PC-3 (cell line): ENCODE data around the gene ZNF524. TPM values are rescaled to one million over a fixed set of nuclear protein-coding genes. Genes with fewer than 3 reads are reported as not detected.

ENCODE experiments used
- ATAC-seq: fragments of 200-7000 bp; cut with Tn5 transposase; 2 replicates; pipeline ENCODE4 v1.9.1; 2020; ENCODE audit warnings: mild to moderate bottlenecking, moderate library complexity
- BruUV-seq: library from RNA; stranded (reverse); fragments of 400-500 nt; replicated peaks from 2 replicates; lab custom pipeline; 2021; lab: Mats Ljungman, UMichigan
- CTCF ChIA-PET: fragments of 300-600 bp; sonication (Branson Sonifier 250); formaldehyde crosslinking; loops from one replicate; lab custom pipeline; 2022; ENCODE audit warnings: antibody characterized with exemption; lab: Charles Lee
- POLR2A ChIA-PET: fragments of 300-600 bp; sonication (Branson Sonifier 250); formaldehyde crosslinking; loops from one replicate; lab custom pipeline; 2022; ENCODE audit warnings: antibody characterized with exemption; ENCODE audit not compliant: unreplicated experiment; lab: Charles Lee
- DNase-seq: peaks from one replicate; pipeline ENCODE4 v3.0.0-alpha.2; 2015
- H2AFZ ChIP-seq: fragments of 300-600 bp; sonication (generic); 2 replicates; pipeline ENCODE4 v1.6.0; 2016; ENCODE audit warnings: antibody characterized with exemption, low read length
- H3F3A ChIP-seq: fragments of 300-600 bp; sonication (generic); one replicate; pipeline ENCODE4 v1.6.0; 2017; ENCODE audit warnings: antibody characterized with exemption, low read length, control low read depth, mild to moderate bottlenecking; ENCODE audit not compliant: unreplicated experiment
- H3K27ac ChIP-seq: fragments of 300-600 bp; sonication (generic); 2 replicates; pipeline ENCODE4 v1.5.1; 2016; ENCODE audit warnings: mild to moderate bottlenecking, low read length
- H3K27me3 ChIP-seq: fragments of 300-600 bp; sonication (generic); 2 replicates; pipeline ENCODE4 v1.6.1; 2016; ENCODE audit warnings: low read length, mixed read lengths
- H3K36me3 ChIP-seq: fragments of 300-600 bp; sonication (generic); 2 replicates; pipeline ENCODE4 v1.6.1; 2016; ENCODE audit warnings: low read depth, mixed run types, low read length, mixed read lengths
- H3K4me1 ChIP-seq: fragments of 300-600 bp; sonication (generic); 2 replicates; pipeline ENCODE4 v1.5.1; 2016; ENCODE audit warnings: low read length; ENCODE audit not compliant: insufficient read depth
- H3K4me2 ChIP-seq: fragments of 300-600 bp; sonication (generic); 2 replicates; pipeline ENCODE4 v1.6.0; 2016; ENCODE audit warnings: low read length
- H3K4me3 ChIP-seq: fragments of 300-600 bp; sonication (generic); 2 replicates; pipeline ENCODE4 v1.5.1; 2016; ENCODE audit warnings: mild to moderate bottlenecking, low read length, mixed read lengths
- H3K79me2 ChIP-seq: fragments of 300-600 bp; sonication (generic); 2 replicates; pipeline ENCODE4 v1.6.1; 2017; ENCODE audit warnings: low read length, mixed read lengths
- H3K9ac ChIP-seq: fragments of 300-600 bp; sonication (generic); 2 replicates; pipeline ENCODE4 v1.6.0; 2016; ENCODE audit warnings: mild to moderate bottlenecking, low read length
- H3K9me2 ChIP-seq: fragments of 300-600 bp; sonication (generic); replicated peaks from 2 replicates; pipeline ENCODE4 v1.6.1; 2016; ENCODE audit warnings: mixed run types, low read length, mixed read lengths
- H3K9me3 ChIP-seq: fragments of 300-600 bp; sonication (generic); 2 replicates; pipeline ENCODE4 v1.6.1; 2016; ENCODE audit warnings: low read length, mixed read lengths
- H4K20me1 ChIP-seq: fragments of 300-600 bp; sonication (generic); 2 replicates; pipeline ENCODE4 v1.6.1; 2016; ENCODE audit warnings: low read length, mixed read lengths
- EZH2 ChIP-seq: fragments of 300-600 bp; sonication (generic); IDR thresholded peaks from one replicate; pipeline ENCODE4 v1.6.1; 2017; ENCODE audit warnings: antibody characterized with exemption, mild to moderate bottlenecking, low read length; ENCODE audit not compliant: unreplicated experiment
- EZH2phosphoT487 ChIP-seq: fragments of 300-600 bp; sonication (generic); IDR thresholded peaks from 2 replicates; pipeline ENCODE4 v1.6.1; 2018; ENCODE audit warnings: mild to moderate bottlenecking, antibody characterized with exemption, low read length, borderline replicate concordance
- intact Hi-C: fragments of 100-400 bp; cut with micrococcal nuclease; formaldehyde crosslinking; loops from 2 replicates; pipeline ENCODE4 v1.9.0; 2023
- total RNA-seq: library from RNA; depleted of rRNA; stranded (reverse); fragments of >200 nt; gene quantifications from 2 replicates; pipeline ENCODE4 v1.2.3, GENCODE V29; 2014
- TF ChIP-seq, protein P1 (sequence below): fragments of 300-600 bp; sonication (generic); conservative IDR thresholded peaks from 2 replicates; pipeline ENCODE4 v1.5.1; 2017; ENCODE audit warnings: antibody characterized with exemption, low read depth, mild to moderate bottlenecking, low read length

The ZNF524 gene
- total RNA-seq, 1 experiment from 2014 or later, result 27.7 TPM

DNA sequence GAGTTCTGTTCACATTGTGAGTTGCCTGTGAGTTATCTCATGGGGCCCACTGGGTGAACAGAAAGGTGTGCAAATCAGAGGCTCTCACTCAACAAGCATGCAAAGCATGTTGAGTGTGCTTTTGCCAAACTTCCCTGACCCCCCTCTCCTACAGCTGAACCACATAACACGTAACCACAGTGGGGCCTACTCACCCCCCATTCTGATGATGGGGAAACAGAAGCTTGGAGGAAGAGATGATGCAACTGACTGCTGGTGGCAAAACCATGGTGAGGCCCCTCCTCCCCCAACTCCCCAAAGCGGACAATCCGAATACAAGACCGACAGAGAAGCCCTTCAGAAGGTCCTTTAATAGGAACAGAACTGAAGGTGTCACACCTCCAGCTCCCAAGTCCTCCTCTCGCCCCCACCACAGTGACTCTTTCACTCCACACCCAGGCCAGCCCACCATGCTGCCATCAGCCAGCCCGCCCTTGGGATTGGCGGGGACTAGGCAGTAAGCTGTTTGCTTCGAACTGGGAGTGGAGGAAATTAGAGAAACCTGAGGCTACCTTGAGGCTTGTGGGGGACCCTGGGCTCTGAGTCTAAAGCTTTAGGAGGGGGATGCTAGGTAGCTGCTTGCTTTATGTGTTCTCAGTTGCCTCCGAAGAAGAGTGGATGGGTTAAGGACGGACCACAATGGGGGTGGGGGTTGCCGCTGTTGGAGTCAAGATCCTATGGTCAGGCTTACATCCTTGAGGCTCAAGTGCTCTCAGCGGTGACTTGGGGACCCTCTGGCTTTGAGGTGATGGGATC lies 20.5 kb downstream of the ZNF524 start:
- Histone ChIP-seq H3K36me3 (no peaks in the 10 kb centered on the region; the same call in 1 of the 2 replicates), H3K79me2 (peaks cover 8% of the 10 kb centered on the region), H2AFZ (no peak overlapping the region), H4K20me1 (peaks cover 4% of the 10 kb centered on the region; the same call in 1 of the 2 replicates), H3K9me3 (no peaks in the 10 kb centered on the region), H3K9me2 (no peaks in the 10 kb centered on the region), H3K9ac (no peak overlapping the region), H3K27me3 (no peaks in the 10 kb centered on the region), H3K4me2 (no peak overlapping the region), H3K27ac (no peak overlapping the region), H3K4me1 (peaks cover 10% of the 10 kb centered on the region), H3F3A (no peaks in the 10 kb centered on the region), H3K4me3 (no peak overlapping the region)
- TF ChIP-seq EZH2phosphoT487 (no peak), EZH2 (no peak)
- TF ChIP-seq, protein P1, sequence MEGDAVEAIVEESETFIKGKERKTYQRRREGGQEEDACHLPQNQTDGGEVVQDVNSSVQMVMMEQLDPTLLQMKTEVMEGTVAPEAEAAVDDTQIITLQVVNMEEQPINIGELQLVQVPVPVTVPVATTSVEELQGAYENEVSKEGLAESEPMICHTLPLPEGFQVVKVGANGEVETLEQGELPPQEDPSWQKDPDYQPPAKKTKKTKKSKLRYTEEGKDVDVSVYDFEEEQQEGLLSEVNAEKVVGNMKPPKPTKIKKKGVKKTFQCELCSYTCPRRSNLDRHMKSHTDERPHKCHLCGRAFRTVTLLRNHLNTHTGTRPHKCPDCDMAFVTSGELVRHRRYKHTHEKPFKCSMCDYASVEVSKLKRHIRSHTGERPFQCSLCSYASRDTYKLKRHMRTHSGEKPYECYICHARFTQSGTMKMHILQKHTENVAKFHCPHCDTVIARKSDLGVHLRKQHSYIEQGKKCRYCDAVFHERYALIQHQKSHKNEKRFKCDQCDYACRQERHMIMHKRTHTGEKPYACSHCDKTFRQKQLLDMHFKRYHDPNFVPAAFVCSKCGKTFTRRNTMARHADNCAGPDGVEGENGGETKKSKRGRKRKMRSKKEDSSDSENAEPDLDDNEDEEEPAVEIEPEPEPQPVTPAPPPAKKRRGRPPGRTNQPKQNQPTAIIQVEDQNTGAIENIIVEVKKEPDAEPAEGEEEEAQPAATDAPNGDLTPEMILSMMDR, result no peak
- DNase-seq, result no peak
- POLR2A ChIA-PET, result no interaction called here
- CTCF ChIA-PET, result no interaction called here
- BruUV-seq, result no TSS peak
- intact Hi-C loops, result no loop called here
- ATAC-seq, result no peak

DNA sequence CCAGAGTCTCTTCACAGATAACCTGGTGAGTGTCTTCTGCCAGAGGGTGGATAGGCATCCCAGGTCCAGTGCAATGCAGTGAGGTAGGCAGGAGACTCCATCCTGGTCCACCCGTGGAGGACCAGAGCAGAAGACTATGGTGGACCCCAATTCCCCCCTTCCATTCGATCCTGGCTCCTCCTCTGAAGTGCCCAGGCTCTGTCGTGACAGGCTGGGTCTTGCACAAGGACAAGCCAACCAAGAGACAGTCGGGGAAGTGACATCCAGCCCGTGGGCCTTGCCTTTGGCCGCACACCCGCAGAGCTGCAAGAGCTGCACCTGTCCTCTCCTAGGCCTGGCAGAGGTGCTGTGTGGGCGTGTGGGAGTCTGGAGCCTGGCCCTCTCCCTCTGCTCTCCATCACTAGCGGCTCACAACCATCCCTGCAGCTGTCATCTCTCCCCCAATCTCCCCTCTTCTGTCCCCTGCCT lies 21.2 kb downstream of the ZNF524 start:
- Histone ChIP-seq H3K27me3 (no peaks in the 10 kb centered on the region), H3K9me3 (no peaks in the 10 kb centered on the region), H3K9ac (no peak overlapping the region), H3F3A (no peaks in the 10 kb centered on the region), H3K4me3 (no peak overlapping the region), H3K27ac (no peak overlapping the region), H3K79me2 (peaks cover 8% of the 10 kb centered on the region), H3K36me3 (no peaks in the 10 kb centered on the region; the same call in 1 of the 2 replicates), H3K9me2 (no peaks in the 10 kb centered on the region), H4K20me1 (peaks cover 4% of the 10 kb centered on the region; the same call in 1 of the 2 replicates), H2AFZ (no peak overlapping the region), H3K4me1 (peaks cover 10% of the 10 kb centered on the region), H3K4me2 (no peak overlapping the region)
- DNase-seq (no peak), ATAC-seq (no peak)
- BruUV-seq, result no TSS peak
- ChIA-PET POLR2A (no interaction called here), CTCF (no interaction called here)
- TF ChIP-seq, protein P1, result no peak
- TF ChIP-seq EZH2phosphoT487 (no peak), EZH2 (no peak)
- intact Hi-C loops, result no loop called here

DNA sequence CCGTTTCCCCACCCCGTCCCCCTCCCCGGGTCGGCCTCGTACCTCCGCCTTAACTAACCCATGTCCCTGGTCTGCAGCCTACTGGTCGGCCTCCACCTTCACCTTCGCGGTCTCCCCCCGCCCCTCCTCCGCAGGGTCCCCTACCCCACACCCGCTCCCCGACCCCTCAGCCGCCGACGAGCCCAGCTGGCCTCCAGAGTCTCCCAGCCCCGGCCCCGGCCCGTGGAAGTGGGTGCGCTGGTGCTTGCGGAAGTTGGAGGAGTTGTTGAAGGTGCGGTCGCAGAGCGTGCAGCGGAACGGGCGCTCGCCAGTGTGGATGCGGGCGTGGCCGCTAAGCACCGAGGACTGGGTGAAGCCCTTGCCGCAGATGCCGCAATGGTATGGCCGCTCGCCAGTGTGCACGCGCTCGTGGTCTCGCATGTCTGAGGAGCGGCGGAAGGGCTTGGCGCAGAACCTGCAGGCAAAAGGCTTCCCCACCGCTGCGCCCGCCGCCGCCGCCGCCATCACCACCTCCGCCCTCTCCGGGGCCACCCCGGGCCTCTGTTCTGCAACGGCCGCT lies 21.7 kb downstream of the ZNF524 start:
- DNase-seq, result no peak
- H3K4me3 ChIP-seq, result no peak overlapping the region
- H3K27me3 ChIP-seq, result no peaks in the 10 kb centered on the region
- no TSS peak for BruUV-seq
- peaks cover 4% of the 10 kb centered on the region; the same call in 1 of the 2 replicates for H4K20me1 ChIP-seq
- TF ChIP-seq EZH2 (no peak), EZH2phosphoT487 (no peak)
- TF ChIP-seq, protein P1, result no peak
- CTCF ChIA-PET, result no interaction called here
- H2AFZ ChIP-seq, result no peak overlapping the region
- no peaks in the 10 kb centered on the region for H3K9me2 ChIP-seq
- peaks cover 10% of the 10 kb centered on the region for H3K4me1 ChIP-seq
- H3K9me3 ChIP-seq, result no peaks in the 10 kb centered on the region
- peaks cover 8% of the 10 kb centered on the region for H3K79me2 ChIP-seq
- H3F3A ChIP-seq, result no peaks in the 10 kb centered on the region
- H3K9ac ChIP-seq, result no peak overlapping the region
- no peak overlapping the region for H3K4me2 ChIP-seq
- no peak overlapping the region for H3K27ac ChIP-seq
- no peak for ATAC-seq
- intact Hi-C loops, result no loop called here
- no peaks in the 10 kb centered on the region for H3K36me3 ChIP-seq
- POLR2A ChIA-PET, result no interaction called here
